Activated CD4-positive, alpha-beta T cell treated with anti-CD3 and anti-CD28 coated beads for 36 hours (primary cell): Measurements from ENCODE around the gene CBX5. TPM values are rescaled to one million over a fixed set of nuclear protein-coding genes. Genes with fewer than 3 reads are reported as not detected.
A peak's percentile ranks its signal among the peaks of the same experiment; 100 is the strongest.
"Not testable (repeated sequence)": the region's sequence is repeated elsewhere in the genome, so short reads cannot be mapped to it uniquely, and the experiment has no call there.

Experiments used
- ATAC-seq: fragments of 200-7000 bp; cut with Tn5 transposase; one replicate; pipeline ENCODE4 v1.10.0; 2021; ENCODE audit warnings: mild to moderate bottlenecking, moderate library complexity
- CTCF ChIA-PET: fragments of 350-600 bp; sonication (Branson Sonifier 250); formaldehyde crosslinking; loops from one replicate; lab custom pipeline; 2021; ENCODE audit warnings: antibody characterized with exemption; lab: Charles Lee
- POLR2A ChIA-PET: fragments of 350-600 bp; sonication (Branson Sonifier 250); formaldehyde crosslinking; loops from one replicate; lab custom pipeline; 2021; ENCODE audit warnings: antibody characterized with exemption, inconsistent platforms; lab: Charles Lee
- DNase-seq: peaks from one replicate; pipeline ENCODE4 v3.0.0-alpha.2; 2020
- H3K27ac Mint-ChIP-seq: one replicate; pipeline ENCODE4 v1.8.0; 2021; ENCODE audit warnings: mixed read lengths
- H3K27me3 Mint-ChIP-seq: one replicate; pipeline ENCODE4 v1.8.0; 2021; ENCODE audit warnings: mixed read lengths
- H3K36me3 Mint-ChIP-seq: one replicate; pipeline ENCODE4 v1.8.0; 2021; ENCODE audit warnings: low read depth, mixed read lengths
- H3K4me1 Mint-ChIP-seq: one replicate; pipeline ENCODE4 v1.8.0; 2021; ENCODE audit warnings: mixed read lengths
- H3K4me3 Mint-ChIP-seq: one replicate; pipeline ENCODE4 v1.8.0; 2021; ENCODE audit warnings: mild to moderate bottlenecking, moderate library complexity, mixed read lengths
- H3K9me3 Mint-ChIP-seq: one replicate; pipeline ENCODE4 v1.8.0; 2021; ENCODE audit warnings: low read depth, mixed read lengths
- intact Hi-C, 2 experiments: fragments of 100-400 bp; cut with DNase I in 1 of 2; cut with micrococcal nuclease in 1 of 2; formaldehyde crosslinking; loops; one replicate each; pipeline versions ENCODE4 v1.14.2 to v1.15.1; 2022 to 2024; cut with DNase I, micrococcal nuclease
- total RNA-seq, 2 experiments: library from RNA; stranded (reverse); gene quantifications; one replicate each; pipeline ENCODE4 v1.2.3, GENCODE V29; 2021

CBX5 gene
- total RNA-seq, 2 experiments from 2014 or later = 140 to 146 TPM

DNA sequence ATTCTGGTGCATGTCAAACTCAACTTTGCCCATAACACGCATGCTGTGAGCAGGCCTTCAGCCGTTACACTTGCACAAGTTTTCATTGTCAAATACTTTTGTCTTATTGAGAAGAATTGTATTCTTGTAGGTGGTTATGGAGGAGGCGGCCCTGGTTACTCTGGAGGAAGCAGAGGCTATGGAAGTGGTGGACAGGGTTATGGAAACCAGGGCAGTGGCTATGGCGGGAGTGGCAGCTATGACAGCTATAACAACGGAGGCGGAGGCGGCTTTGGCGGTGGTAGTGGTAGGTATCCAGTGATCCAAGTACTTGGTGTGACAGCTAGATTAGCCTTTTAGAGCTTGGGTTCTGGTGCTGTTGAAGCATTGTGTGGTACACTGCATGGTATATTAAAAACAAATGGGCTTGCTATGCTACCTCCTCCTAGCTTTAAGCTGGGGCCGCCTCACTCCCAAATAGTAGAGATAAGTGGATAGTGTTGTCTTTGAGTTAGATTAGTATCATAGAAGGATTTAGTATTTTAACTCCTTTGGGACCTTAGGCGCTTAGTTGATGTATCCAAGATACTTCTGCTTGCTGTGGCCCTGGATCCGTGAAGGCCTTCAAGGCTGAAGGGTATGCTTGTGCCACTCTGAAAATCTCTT lies 3.1 kb upstream of the CBX5 start:
- Mint-ChIP-seq H3K27me3 (no peaks in the 10 kb centered on the region), H3K4me1 (peaks cover 36% of the 10 kb centered on the region), H3K4me3 (no peak overlapping the region), H3K9me3 (no peaks in the 10 kb centered on the region), H3K36me3 (no peaks in the 10 kb centered on the region), H3K27ac (no peak overlapping the region)
- DNase-seq (peak; percentile 63), ATAC-seq (no peak)
- POLR2A ChIA-PET = interaction anchor here (1.5 to 1.6 kb wide), 2 partner anchors 11 to 42 kb away, joined by 4 to 7 read pairs; partner anchors contain the start of gene COPZ1
- intact Hi-C loops = loop anchor here in 1 of 2 experiments (5.0 to 10.0 kb wide), 4 partner anchors 654 to 1832 kb away; partner anchors contain the start of genes AAAS, RPL41, TESPA1 and ZC3H10
- CTCF ChIA-PET = interaction anchor here (0.6 to 2.0 kb wide), 4 partner anchors 11 to 116 kb away, joined by 3 to 7 read pairs (median 4); no protein-coding TSS in a partner anchor

DNA sequence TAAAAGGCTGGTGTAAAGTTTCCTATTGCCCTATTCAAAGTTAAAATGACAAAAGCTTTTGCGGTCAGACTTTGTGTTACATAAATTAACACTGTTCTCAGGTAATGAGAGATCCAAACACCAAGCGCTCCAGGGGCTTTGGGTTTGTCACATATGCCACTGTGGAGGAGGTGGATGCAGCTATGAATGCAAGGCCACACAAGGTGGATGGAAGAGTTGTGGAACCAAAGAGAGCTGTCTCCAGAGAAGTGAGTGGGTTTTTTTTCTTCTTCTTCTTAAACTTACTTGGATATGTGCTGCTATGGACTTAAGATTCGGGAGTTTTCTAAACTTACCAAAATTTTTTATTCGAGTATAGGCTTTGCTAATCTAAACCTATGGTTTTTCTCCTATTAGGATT lies 1.8 kb upstream of the CBX5 start:
- H3K27me3 Mint-ChIP-seq, H3K27ac Mint-ChIP-seq, DNase-seq, H3K36me3 Mint-ChIP-seq, ATAC-seq, H3K4me3 Mint-ChIP-seq, H3K9me3 Mint-ChIP-seq: not testable (repeated sequence)
- H3K4me1 Mint-ChIP-seq = peaks cover 47% of the 10 kb centered on the region
- intact Hi-C loops = loop anchor here (2.0 to 10.0 kb wide), 7 partner anchors 215 to 1833 kb away; partner anchors contain the start of genes TARBP2 (in 2 of the 2), AAAS (in 1 of the 2), NCKAP1L (in 1 of the 2) and RPL41 (in 1 of the 2)
- ChIA-PET CTCF (interaction anchor here (0.9 to 2.8 kb wide), 6 partner anchors 9 to 86 kb away, joined by 3 to 16 read pairs (median 6); partner anchors contain the start of gene COPZ1), POLR2A (interaction anchor here (0.6 to 3.1 kb wide), 5 partner anchors 11 to 621 kb away, joined by 3 to 44 read pairs (median 4); partner anchors contain the start of gene COPZ1)

DNA sequence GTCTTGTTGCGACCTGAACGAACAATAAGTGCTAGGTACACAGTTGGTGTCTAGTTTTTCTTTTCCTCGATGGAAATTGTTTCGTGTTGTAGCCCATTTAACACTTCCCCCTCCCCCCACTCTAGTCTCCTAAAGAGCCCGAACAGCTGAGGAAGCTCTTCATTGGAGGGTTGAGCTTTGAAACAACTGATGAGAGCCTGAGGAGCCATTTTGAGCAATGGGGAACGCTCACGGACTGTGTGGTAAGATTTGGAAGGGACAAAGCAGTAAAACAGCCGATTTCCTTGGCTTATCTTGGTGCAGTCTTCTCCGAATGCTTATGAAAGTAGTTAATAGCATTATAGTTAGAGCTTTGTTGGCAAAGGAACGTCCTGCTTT lies 1.3 kb upstream of the CBX5 start:
- CTCF ChIA-PET = interaction anchor here (0.9 to 2.8 kb wide), 6 partner anchors 9 to 87 kb away, joined by 3 to 16 read pairs (median 6); partner anchors contain the start of gene COPZ1
- intact Hi-C loops = loop anchor here (2.0 to 10.0 kb wide), 7 partner anchors 216 to 1834 kb away; partner anchors contain the start of genes TARBP2 (in 2 of the 2), AAAS (in 1 of the 2), NCKAP1L (in 1 of the 2) and RPL41 (in 1 of the 2)
- not testable (repeated sequence) for H3K4me3 Mint-ChIP-seq, ATAC-seq, H3K9me3 Mint-ChIP-seq, DNase-seq, H3K27me3 Mint-ChIP-seq, H3K36me3 Mint-ChIP-seq, H3K27ac Mint-ChIP-seq
- peaks cover 51% of the 10 kb centered on the region for H3K4me1 Mint-ChIP-seq
- POLR2A ChIA-PET = interaction anchor here (0.6 to 3.1 kb wide), 6 partner anchors 11 to 621 kb away, joined by 3 to 44 read pairs (median 6); partner anchors contain the start of gene COPZ1

DNA sequence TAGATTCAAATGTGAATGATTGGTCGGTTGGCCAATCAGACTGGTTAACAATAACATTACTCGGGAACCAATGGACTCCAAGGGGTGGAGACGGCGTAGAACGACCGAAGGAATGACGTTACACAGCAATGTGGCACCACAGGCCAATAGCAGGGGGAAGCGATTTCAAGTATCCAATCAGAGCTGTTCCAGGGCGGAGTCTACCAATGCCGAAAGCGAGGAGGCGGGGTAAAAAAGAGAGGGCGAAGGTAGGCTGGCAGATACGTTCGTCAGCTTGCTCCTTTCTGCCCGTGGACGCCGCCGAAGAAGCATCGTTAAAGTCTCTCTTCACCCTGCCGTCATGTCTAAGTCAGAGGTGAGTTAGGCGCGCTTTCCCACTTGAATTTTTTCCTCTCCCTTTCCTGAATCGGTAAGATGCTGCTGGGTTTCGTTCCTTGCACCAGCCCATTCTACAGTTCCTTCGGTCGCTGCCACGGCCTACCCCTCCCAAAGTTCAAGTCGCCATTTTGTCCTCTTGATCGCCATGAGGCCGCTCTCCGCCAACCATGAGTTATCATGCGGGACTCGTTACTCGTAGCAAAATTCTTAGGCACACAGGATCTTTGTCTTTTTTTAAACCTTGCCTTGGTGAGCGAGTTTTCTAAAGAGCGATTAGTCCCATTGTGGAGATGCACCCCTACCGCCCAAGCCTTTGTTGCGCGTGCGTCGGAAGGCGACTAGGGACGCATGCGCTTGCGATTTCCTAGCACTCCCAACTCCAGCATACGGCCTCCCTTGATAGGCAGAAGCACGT lies 742 bp upstream of the CBX5 start, which contains the start of gene HNRNPA1:
Gene HNRNPA1 (plus strand): TSS at position 259 of the 793 bp plus-strand sequence. CDS start 82 bp downstream, at position 341.
- Mint-ChIP-seq H3K9me3 (no peaks in the 10 kb centered on the region), H3K4me1 (peaks cover 53% of the 10 kb centered on the region), H3K27ac (no peak within 1 kb of the TSS), H3K36me3 (peaks cover 10% of the 10 kb centered on the region), H3K4me3 (no peak within 1 kb of the TSS), H3K27me3 (no peaks in the 10 kb centered on the region)
- POLR2A ChIA-PET = interaction anchor here (0.6 to 3.1 kb wide), 15 partner anchors 8 to 1281 kb away, joined by 3 to 44 read pairs (median 3); partner anchors contain the start of gene COPZ1
- ATAC-seq (peak; percentile 85), DNase-seq (peak; percentile 96)
- intact Hi-C loops = loop anchor here (1.0 to 10.0 kb wide), 11 partner anchors 45 to 1834 kb away; partner anchors contain the start of genes TARBP2 (in 2 of the 2), AAAS (in 1 of the 2), COPZ1 (in 1 of the 2) and NCKAP1L (in 1 of the 2)
- CTCF ChIA-PET = interaction anchor here (0.6 to 2.8 kb wide), 15 partner anchors 8 to 118 kb away, joined by 3 to 16 read pairs (median 6); partner anchors contain the start of gene COPZ1

DNA sequence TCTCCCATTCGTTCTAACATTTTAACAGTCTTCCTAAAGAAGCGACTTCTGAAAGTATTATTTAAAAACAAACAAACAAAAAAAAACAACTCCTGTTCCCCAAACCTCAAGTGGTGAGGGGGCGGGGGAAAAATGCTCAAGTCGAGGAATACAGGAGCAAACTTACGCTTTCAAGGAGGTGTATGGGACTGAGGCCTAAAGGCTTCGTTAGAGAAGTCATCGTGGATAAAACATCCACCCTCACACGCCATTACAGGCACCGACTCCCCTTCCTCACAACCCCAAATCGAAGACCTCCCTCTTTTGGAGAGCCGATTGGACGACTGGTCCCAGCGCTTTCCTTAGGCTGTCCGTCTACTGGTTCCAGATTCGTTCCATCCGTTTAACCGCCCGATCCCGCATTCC lies 693 bp downstream of the CBX5 start:
- DNase-seq (no peak), ATAC-seq (no peak)
- Mint-ChIP-seq H3K4me1 (peaks cover 46% of the 10 kb centered on the region), H3K4me3 (no peak overlapping the region), H3K27me3 (no peaks in the 10 kb centered on the region), H3K36me3 (peaks cover 14% of the 10 kb centered on the region), H3K9me3 (no peaks in the 10 kb centered on the region), H3K27ac (no peak overlapping the region)
- CTCF ChIA-PET = interaction anchor here (0.9 to 2.8 kb wide), 9 partner anchors 9 to 120 kb away, joined by 4 to 16 read pairs (median 6); partner anchors contain the start of gene COPZ1
- intact Hi-C loops = loop anchor here (1.0 to 5.0 kb wide), 6 partner anchors 20 to 827 kb away; partner anchors contain the start of genes CALCOCO1 (in 1 of the 2), COPZ1 (in 1 of the 2) and PCBP2 (in 1 of the 2)
- POLR2A ChIA-PET = interaction anchor here (0.6 to 3.1 kb wide), 9 partner anchors 9 to 134 kb away, joined by 3 to 44 read pairs (median 4); partner anchors contain the start of gene COPZ1

DNA sequence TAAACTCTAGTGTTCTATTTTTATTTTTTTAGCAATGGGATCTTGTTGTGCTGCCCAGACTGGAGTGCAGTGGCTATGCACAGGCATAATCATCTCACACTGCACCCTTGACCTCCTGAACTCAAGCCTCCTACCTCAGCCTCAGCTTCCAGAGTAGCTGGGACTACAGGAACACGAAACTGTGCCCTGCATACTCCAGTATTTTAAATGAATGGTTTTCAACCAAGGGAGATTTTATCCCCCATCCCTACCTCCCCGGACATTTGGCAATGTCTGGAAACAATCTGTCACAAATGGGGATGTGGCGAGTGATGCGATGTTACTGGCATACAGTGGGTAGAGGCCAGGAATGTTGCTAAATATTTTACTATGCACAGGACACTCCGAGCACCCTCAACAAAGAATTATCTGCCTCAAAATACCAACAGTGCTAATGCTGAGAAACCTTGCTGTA lies 2.1 kb downstream of the CBX5 start:
- no peak overlapping the region for H3K4me3 Mint-ChIP-seq
- ChIA-PET POLR2A (no interaction called here), CTCF (interaction anchor here (0.7 to 1.3 kb wide), 3 partner anchors 36 to 61 kb away, joined by 3 read pairs; partner anchors contain the start of gene COPZ1)
- H3K27ac Mint-ChIP-seq = no peak overlapping the region
- peak; percentile 32 for DNase-seq
- intact Hi-C loops = loop anchor here (2.0 to 5.0 kb wide), 5 partner anchors 19 to 826 kb away; partner anchors contain the start of genes CALCOCO1 (in 1 of the 2) and PCBP2 (in 1 of the 2)
- ATAC-seq = no peak
- H3K36me3 Mint-ChIP-seq = peaks cover 27% of the 10 kb centered on the region
- peaks cover 47% of the 10 kb centered on the region for H3K4me1 Mint-ChIP-seq
- no peaks in the 10 kb centered on the region for H3K27me3 Mint-ChIP-seq
- no peaks in the 10 kb centered on the region for H3K9me3 Mint-ChIP-seq

DNA sequence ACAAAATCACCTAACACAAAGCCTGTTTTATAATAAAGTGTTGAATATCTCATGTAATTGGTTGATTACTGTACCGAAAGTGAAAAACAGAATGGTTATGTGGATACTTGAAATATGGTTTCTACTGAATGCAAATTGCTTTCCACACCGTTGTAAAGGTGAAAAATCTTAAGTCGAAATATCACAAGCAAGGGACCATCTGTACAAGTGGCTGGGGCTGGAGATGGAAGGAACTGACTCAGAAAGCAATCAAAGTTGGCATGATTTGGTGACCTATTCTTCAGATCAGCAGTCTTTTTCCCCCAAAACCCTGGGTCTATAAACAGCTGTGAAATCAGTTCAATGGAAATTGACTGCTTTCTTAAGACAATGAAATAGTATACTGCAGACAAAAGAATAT lies 3.6 kb downstream of the CBX5 start:
- POLR2A ChIA-PET = interaction anchor here (0.9 kb wide), 1 partner anchor 11 kb away, joined by 3 read pairs; no protein-coding TSS in a partner anchor

DNA sequence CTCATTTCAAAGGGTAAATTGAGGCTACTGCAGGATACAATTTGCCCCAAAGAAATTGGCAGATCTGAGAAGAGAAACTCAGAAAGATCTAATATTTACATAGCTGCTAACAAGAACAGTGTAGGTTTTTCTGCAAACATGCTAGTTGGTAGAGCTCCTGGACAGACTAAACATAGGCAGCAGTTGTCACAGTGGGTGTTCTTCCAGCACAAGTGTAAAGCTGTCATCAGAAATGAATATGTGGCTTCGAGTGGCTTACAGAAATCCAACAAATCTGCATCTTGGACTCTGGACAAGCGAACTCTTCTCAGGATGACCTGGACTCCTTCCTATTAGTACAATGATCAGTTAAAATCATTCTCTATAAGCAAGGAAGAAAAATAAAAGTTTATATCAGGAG lies 5.9 kb downstream of the CBX5 start:
- no peak overlapping the region for H3K4me3 Mint-ChIP-seq

More for the DNA sequence above, 3.6 kb downstream of the CBX5 start:
- Mint-ChIP-seq H3K27me3 (no peaks in the 10 kb centered on the region), H3K9me3 (no peaks in the 10 kb centered on the region), H3K4me3 (no peak overlapping the region), H3K36me3 (peaks cover 35% of the 10 kb centered on the region), H3K4me1 (peaks cover 57% of the 10 kb centered on the region), H3K27ac (peak overlapping the region; percentile 81)
- ATAC-seq (no peak), DNase-seq (no peak)
- intact Hi-C loops = loop anchor here (5.0 kb wide), 2 partner anchors 59 to 824 kb away; partner anchors contain the start of gene PCBP2 (in 1 of the 2)
- CTCF ChIA-PET = interaction anchor here (0.6 to 1.3 kb wide), 6 partner anchors 9 to 103 kb away, joined by 3 to 7 read pairs (median 3); partner anchors contain the start of gene COPZ1

DNA sequence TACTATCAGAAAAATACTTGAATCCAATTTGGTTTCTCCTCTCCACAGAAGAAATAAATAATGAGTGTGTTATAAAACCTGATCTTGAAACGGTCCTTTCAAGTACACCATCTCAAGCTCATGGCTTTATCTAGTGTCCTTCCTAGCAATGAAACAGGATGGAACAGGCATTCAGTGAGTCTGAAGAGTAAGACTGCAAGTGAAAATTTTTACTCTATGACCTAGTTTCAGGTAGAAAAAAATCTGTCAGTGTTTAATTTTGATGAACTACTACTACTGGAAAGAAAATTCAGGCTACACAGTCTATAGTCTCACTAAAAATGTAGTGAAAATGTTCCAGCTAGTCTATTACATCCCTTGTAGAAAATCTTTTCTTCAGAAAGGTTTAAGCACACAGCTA lies 7.7 kb downstream of the CBX5 start:
- Mint-ChIP-seq H3K4me1 (peaks cover 67% of the 10 kb centered on the region), H3K9me3 (no peaks in the 10 kb centered on the region), H3K36me3 (peaks cover 46% of the 10 kb centered on the region), H3K4me3 (no peak overlapping the region), H3K27ac (peak overlapping the region; percentile 79), H3K27me3 (no peaks in the 10 kb centered on the region)
- ChIA-PET POLR2A (interaction anchor here (0.7 to 1.6 kb wide), 3 partner anchors 8 to 87 kb away, joined by 3 to 10 read pairs (median 5); partner anchors contain the start of genes CBX5 and HNRNPA1), CTCF (interaction anchor here (0.9 to 3.5 kb wide), 13 partner anchors 9 to 107 kb away, joined by 3 to 17 read pairs (median 4); partner anchors contain the start of genes COPZ1 and HNRNPA1)
- intact Hi-C loops = loop anchor here in 1 of 2 experiments (5.0 kb wide), 1 partner anchor 250 kb away; no protein-coding TSS in a partner anchor
- peak; percentile 87 for ATAC-seq
- no peak for DNase-seq

More for the DNA sequence above, 5.9 kb downstream of the CBX5 start:
- ChIA-PET POLR2A (no interaction called here), CTCF (interaction anchor here (0.8 to 2.1 kb wide), 4 partner anchors 9 to 106 kb away, joined by 3 to 6 read pairs (median 3); no protein-coding TSS in a partner anchor)
- ATAC-seq = no peak
- Mint-ChIP-seq H3K9me3 (no peaks in the 10 kb centered on the region), H3K36me3 (peaks cover 42% of the 10 kb centered on the region), H3K27me3 (no peaks in the 10 kb centered on the region), H3K27ac (no peak overlapping the region), H3K4me1 (peaks cover 73% of the 10 kb centered on the region)
- no peak for DNase-seq
- intact Hi-C loops = loop anchor here in 1 of 2 experiments (5.0 kb wide), 1 partner anchor 248 kb away; no protein-coding TSS in a partner anchor
